ENCODE data around the gene ULK2.
"Not testable (repeated sequence)": the region's sequence is repeated elsewhere in the genome, so short reads cannot be mapped to it uniquely, and the experiment has no call there.

DNA sequence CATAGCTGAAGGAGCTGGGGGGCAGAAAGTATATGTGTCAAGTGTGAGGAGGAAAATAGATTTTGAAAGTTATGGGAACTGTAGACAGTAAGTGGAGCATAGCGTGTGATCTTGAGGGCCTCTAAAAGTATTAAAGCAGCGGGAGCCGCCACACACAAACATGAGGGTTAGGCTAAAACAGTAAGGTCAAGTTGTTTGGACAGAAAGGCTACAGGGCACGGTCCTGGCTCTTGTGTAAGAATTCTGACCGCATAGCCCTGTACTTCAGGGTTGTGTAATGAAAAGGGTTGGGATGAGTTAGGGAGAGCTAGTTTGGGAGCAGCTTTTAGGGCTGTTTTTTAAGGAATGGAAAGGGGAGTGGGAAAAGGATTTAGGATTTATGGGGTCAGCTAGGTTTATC lies 22.8 kb upstream of the ULK2 start:
- TF ChIP-seq, protein P1, sequence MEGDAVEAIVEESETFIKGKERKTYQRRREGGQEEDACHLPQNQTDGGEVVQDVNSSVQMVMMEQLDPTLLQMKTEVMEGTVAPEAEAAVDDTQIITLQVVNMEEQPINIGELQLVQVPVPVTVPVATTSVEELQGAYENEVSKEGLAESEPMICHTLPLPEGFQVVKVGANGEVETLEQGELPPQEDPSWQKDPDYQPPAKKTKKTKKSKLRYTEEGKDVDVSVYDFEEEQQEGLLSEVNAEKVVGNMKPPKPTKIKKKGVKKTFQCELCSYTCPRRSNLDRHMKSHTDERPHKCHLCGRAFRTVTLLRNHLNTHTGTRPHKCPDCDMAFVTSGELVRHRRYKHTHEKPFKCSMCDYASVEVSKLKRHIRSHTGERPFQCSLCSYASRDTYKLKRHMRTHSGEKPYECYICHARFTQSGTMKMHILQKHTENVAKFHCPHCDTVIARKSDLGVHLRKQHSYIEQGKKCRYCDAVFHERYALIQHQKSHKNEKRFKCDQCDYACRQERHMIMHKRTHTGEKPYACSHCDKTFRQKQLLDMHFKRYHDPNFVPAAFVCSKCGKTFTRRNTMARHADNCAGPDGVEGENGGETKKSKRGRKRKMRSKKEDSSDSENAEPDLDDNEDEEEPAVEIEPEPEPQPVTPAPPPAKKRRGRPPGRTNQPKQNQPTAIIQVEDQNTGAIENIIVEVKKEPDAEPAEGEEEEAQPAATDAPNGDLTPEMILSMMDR (IDR thresholded peaks at IDR 0.05): not testable (repeated sequence)
- TF ChIP-seq ETV6, FOXK1, TEAD4, CREM (CRISPR knock-in tag; IDR thresholded peaks at IDR 0.05): not testable (repeated sequence)
- TF ChIP-seq, protein P2, sequence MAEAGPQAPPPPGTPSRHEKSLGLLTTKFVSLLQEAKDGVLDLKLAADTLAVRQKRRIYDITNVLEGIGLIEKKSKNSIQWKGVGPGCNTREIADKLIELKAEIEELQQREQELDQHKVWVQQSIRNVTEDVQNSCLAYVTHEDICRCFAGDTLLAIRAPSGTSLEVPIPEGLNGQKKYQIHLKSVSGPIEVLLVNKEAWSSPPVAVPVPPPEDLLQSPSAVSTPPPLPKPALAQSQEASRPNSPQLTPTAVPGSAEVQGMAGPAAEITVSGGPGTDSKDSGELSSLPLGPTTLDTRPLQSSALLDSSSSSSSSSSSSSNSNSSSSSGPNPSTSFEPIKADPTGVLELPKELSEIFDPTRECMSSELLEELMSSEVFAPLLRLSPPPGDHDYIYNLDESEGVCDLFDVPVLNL (CRISPR knock-in tag; IDR thresholded peaks at IDR 0.05; ENCODE audit: borderline replicate concordance, low read depth): not testable (repeated sequence)
